KMS-11 (cell line): ENCODE results near the gene GALNTL6.

Experiments used
- H2AFZ ChIP-seq: fragments of 200-600 bp; sonication (generic); 2 replicates; pipeline ENCODE4 v1.6.1; 2016; ENCODE audit warnings: antibody characterized with exemption, mixed run types, low read depth
- H3K27ac ChIP-seq: fragments of 200-600 bp; sonication (generic); 2 replicates; pipeline ENCODE4 v1.6.1; 2016; ENCODE audit warnings: mild to moderate bottlenecking, mixed run types
- H3K27me3 ChIP-seq: fragments of 200-600 bp; sonication (generic); 2 replicates; pipeline ENCODE4 v1.6.1; 2017; ENCODE audit warnings: mild to moderate bottlenecking, low read depth, mixed run types, moderate library complexity; ENCODE audit not compliant: insufficient read depth
- H3K36me3 ChIP-seq: fragments of 200-600 bp; sonication (generic); 2 replicates; pipeline ENCODE4 v1.6.1; 2017; ENCODE audit warnings: mild to moderate bottlenecking, mixed run types; ENCODE audit not compliant: insufficient read depth
- H3K4me1 ChIP-seq: fragments of 200-600 bp; sonication (generic); 2 replicates; pipeline ENCODE4 v1.6.1; 2016; ENCODE audit warnings: mild to moderate bottlenecking, low read depth, mixed run types; ENCODE audit not compliant: poor library complexity, severe bottlenecking
- H3K4me2 ChIP-seq: fragments of 200-600 bp; sonication (generic); 2 replicates; pipeline ENCODE4 v1.7.0; 2016; ENCODE audit warnings: mild to moderate bottlenecking, mixed run types
- H3K4me3 ChIP-seq: fragments of 200-600 bp; sonication (generic); IDR thresholded peaks from 2 replicates; pipeline ENCODE4 v1.6.1; 2017; ENCODE audit warnings: low read depth, low read length, mixed read lengths; ENCODE audit not compliant: insufficient read depth
- H3K79me2 ChIP-seq: fragments of 200-600 bp; sonication (generic); 2 replicates; pipeline ENCODE4 v1.6.1; 2016; ENCODE audit warnings: low read depth, mixed run types; ENCODE audit not compliant: insufficient read depth
- H3K9ac ChIP-seq: fragments of 200-600 bp; sonication (generic); 2 replicates; pipeline ENCODE4 v1.6.1; 2016; ENCODE audit warnings: mild to moderate bottlenecking, mixed run types
- H4K20me1 ChIP-seq: fragments of 200-600 bp; sonication (generic); 2 replicates; pipeline ENCODE4 v1.6.1; 2016; ENCODE audit warnings: mild to moderate bottlenecking, mixed run types; ENCODE audit not compliant: insufficient read depth
- CTCF ChIP-seq: fragments of 200-600 bp; sonication (generic); conservative IDR thresholded peaks from 2 replicates; pipeline ENCODE4 v1.6.1; 2017; ENCODE audit warnings: low read depth, mild to moderate bottlenecking, antibody characterized with exemption, low read length, moderate library complexity, mixed read lengths

GALNTL6 gene

GRCh38 chr4:172998527-172999469 is 1185.6 kb downstream of the GALNTL6 start:
- H3K9ac ChIP-seq, result no peak overlapping the region
- no peak overlapping the region for H2AFZ ChIP-seq
- no peak overlapping the region for H3K4me3 ChIP-seq
- H3K27me3 ChIP-seq, result no peaks in the 10 kb centered on the region
- no peaks in the 10 kb centered on the region for H3K79me2 ChIP-seq
- H4K20me1 ChIP-seq, result no peaks in the 10 kb centered on the region
- no peak for TF ChIP-seq CTCF
- peaks cover 22% of the 10 kb centered on the region for H3K4me1 ChIP-seq
- H3K36me3 ChIP-seq, result no peaks in the 10 kb centered on the region
- H3K4me2 ChIP-seq, result peak overlapping the region; percentile 5; the same call in 1 of the 2 replicates
- no peak overlapping the region for H3K27ac ChIP-seq

GRCh38 chr4:173001571-173001970 is 1188.4 kb downstream of the GALNTL6 start:
- H3K4me3 ChIP-seq, result no peak overlapping the region
- no peak overlapping the region for H3K4me2 ChIP-seq
- H3K36me3 ChIP-seq, result no peaks in the 10 kb centered on the region
- TF ChIP-seq CTCF, result no peak
- peaks cover 22% of the 10 kb centered on the region for H3K4me1 ChIP-seq
- no peaks in the 10 kb centered on the region for H3K27me3 ChIP-seq
- H3K9ac ChIP-seq, result no peak overlapping the region
- no peak overlapping the region for H2AFZ ChIP-seq
- H3K79me2 ChIP-seq, result no peaks in the 10 kb centered on the region
- H3K27ac ChIP-seq, result no peak overlapping the region
- no peaks in the 10 kb centered on the region for H4K20me1 ChIP-seq

- Histone ChIP-seq H3K4me2 (no peak overlapping the region), H3K36me3 (no peaks in the 10 kb centered on the region), H3K27me3 (no peaks in the 10 kb centered on the region), H3K27ac (no peak overlapping the region), H4K20me1 (no peaks in the 10 kb centered on the region), H3K9ac (no peak overlapping the region), H3K79me2 (no peaks in the 10 kb centered on the region), H2AFZ (no peak overlapping the region), H3K4me3 (no peak overlapping the region), H3K4me1 (peaks cover 19% of the 10 kb centered on the region)
- TF ChIP-seq CTCF, result no peak
These were observed 1189.8 kb downstream of the GALNTL6 start for GRCh38 chr4:173002830-173003561.

- no peak for TF ChIP-seq CTCF
- Histone ChIP-seq H2AFZ (no peak overlapping the region), H3K4me1 (peaks cover 4% of the 10 kb centered on the region), H4K20me1 (no peaks in the 10 kb centered on the region), H3K4me3 (no peak overlapping the region), H3K4me2 (no peak overlapping the region), H3K79me2 (no peaks in the 10 kb centered on the region), H3K27me3 (no peaks in the 10 kb centered on the region), H3K27ac (no peak overlapping the region), H3K36me3 (no peaks in the 10 kb centered on the region), H3K9ac (no peak overlapping the region)
These were observed 1192.9 kb downstream of the GALNTL6 start for GRCh38 chr4:173005912-173006633.
